ENCODE data around the gene COTL1. TPM values are rescaled to one million over a fixed set of nuclear protein-coding genes. Genes with fewer than 3 reads are reported as not detected.
A peak's percentile ranks its signal among the peaks of the same experiment; 100 is the strongest.

The COTL1 gene
- total and polyA plus RNA-seq, 2 of the 13 experiments (the other 11 are each of a cell fraction or from before 2014, with no cell fraction given), result 8.7 to 16.9 TPM

GRCh38 chr16:84648595-84649510 is 31.0 kb upstream of the COTL1 start (continued):
- TF ChIP-seq IRF9 (CRISPR knock-in tag; IDR thresholded peaks at IDR 0.05; ENCODE audit: borderline replicate concordance), result peak; percentile 71; the same call in 1 of the 2 replicates
- TF ChIP-seq ZBTB1 (CRISPR knock-in tag; IDR thresholded peaks at IDR 0.05; ENCODE audit: borderline replicate concordance), result no peak
- no peak for TF ChIP-seq SRF (IDR thresholded peaks at IDR 0.05; ENCODE audit: low read depth, low read length)
- TF ChIP-seq, protein P1, sequence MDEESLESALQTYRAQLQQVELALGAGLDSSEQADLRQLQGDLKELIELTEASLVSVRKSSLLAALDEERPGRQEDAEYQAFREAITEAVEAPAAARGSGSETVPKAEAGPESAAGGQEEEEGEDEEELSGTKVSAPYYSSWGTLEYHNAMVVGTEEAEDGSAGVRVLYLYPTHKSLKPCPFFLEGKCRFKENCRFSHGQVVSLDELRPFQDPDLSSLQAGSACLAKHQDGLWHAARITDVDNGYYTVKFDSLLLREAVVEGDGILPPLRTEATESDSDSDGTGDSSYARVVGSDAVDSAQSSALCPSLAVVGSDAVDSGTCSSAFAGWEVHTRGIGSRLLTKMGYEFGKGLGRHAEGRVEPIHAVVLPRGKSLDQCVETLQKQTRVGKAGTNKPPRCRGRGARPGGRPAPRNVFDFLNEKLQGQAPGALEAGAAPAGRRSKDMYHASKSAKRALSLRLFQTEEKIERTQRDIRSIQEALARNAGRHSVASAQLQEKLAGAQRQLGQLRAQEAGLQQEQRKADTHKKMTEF (CRISPR knock-in tag; IDR thresholded peaks at IDR 0.05), result peak; percentile 45; the same call in 1 of the 2 replicates
- no peak for TF ChIP-seq SMARCC2 (IDR thresholded peaks at IDR 0.05)
- no peak for TF ChIP-seq ZNF572 (CRISPR knock-in tag; IDR thresholded peaks at IDR 0.05)
- TF ChIP-seq CAMTA2 (CRISPR knock-in tag; IDR thresholded peaks at IDR 0.05; ENCODE audit: borderline replicate concordance), result no peak
- 0 out of 2 replicates have a peak, but pooled peaks have one; percentile 22 for TF ChIP-seq ISL2 (CRISPR knock-in tag; IDR thresholded peaks at IDR 0.05)
- TF ChIP-seq ZNF766 (CRISPR knock-in tag; IDR thresholded peaks at IDR 0.05; ENCODE audit: borderline replicate concordance), result no peak
- TF ChIP-seq KLF9 (CRISPR knock-in tag; IDR thresholded peaks at IDR 0.05; ENCODE audit: low read depth), result no peak
- TF ChIP-seq ZNF674 (CRISPR knock-in tag; IDR thresholded peaks at IDR 0.05; ENCODE audit: low read depth), result no peak
- TF ChIP-seq, protein P2, sequence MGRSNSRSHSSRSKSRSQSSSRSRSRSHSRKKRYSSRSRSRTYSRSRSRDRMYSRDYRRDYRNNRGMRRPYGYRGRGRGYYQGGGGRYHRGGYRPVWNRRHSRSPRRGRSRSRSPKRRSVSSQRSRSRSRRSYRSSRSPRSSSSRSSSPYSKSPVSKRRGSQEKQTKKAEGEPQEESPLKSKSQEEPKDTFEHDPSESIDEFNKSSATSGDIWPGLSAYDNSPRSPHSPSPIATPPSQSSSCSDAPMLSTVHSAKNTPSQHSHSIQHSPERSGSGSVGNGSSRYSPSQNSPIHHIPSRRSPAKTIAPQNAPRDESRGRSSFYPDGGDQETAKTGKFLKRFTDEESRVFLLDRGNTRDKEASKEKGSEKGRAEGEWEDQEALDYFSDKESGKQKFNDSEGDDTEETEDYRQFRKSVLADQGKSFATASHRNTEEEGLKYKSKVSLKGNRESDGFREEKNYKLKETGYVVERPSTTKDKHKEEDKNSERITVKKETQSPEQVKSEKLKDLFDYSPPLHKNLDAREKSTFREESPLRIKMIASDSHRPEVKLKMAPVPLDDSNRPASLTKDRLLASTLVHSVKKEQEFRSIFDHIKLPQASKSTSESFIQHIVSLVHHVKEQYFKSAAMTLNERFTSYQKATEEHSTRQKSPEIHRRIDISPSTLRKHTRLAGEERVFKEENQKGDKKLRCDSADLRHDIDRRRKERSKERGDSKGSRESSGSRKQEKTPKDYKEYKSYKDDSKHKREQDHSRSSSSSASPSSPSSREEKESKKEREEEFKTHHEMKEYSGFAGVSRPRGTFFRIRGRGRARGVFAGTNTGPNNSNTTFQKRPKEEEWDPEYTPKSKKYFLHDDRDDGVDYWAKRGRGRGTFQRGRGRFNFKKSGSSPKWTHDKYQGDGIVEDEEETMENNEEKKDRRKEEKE (IDR thresholded peaks at IDR 0.05), result no peak
- no peak for TF ChIP-seq ELF1 (CRISPR knock-in tag; IDR thresholded peaks at IDR 0.05)
- TF ChIP-seq HCFC1 (IDR thresholded peaks at IDR 0.05; ENCODE audit: low read depth, low read length), result no peak
- 0 out of 2 replicates have a peak, but pooled peaks have one; percentile 28 for TF ChIP-seq TEF (CRISPR knock-in tag; IDR thresholded peaks at IDR 0.05)
- TF ChIP-seq ZNF101 (CRISPR knock-in tag; IDR thresholded peaks at IDR 0.05; ENCODE audit: borderline replicate concordance, low read depth), result no peak
- TF ChIP-seq ZBTB42 (CRISPR knock-in tag; IDR thresholded peaks at IDR 0.05), result no peak
- no peak for TF ChIP-seq U2AF2 (IDR thresholded peaks at IDR 0.05; ENCODE audit: low read depth, low read length)
- TF ChIP-seq ZFP62 (CRISPR knock-in tag; IDR thresholded peaks at IDR 0.05), result no peak
- no peak for TF ChIP-seq MLXIP (CRISPR knock-in tag; IDR thresholded peaks at IDR 0.05; ENCODE audit: borderline replicate concordance)
